Hematopoietic multipotent progenitor cell treated with erythropoietin and hydrocortisone succinate and interleukin-3 and kit ligand, for 4 days (in vitro differentiated cells): Measurements from ENCODE around the gene ZC3H4.

ENCODE experiments used
- DNase-seq: peaks from one replicate; pipeline ENCODE4 v3.0.0-alpha.2; 2015

The ZC3H4 gene

GRCh38 chr19:47018923-47019322 is 94.7 kb downstream of the ZC3H4 start:
- DNase-seq = no peak
